ENCODE data around the gene SEMA3F.
A peak's percentile ranks its signal among the peaks of the same experiment; 100 is the strongest.
"Not testable (repeated sequence)": the region's sequence is repeated elsewhere in the genome, so short reads cannot be mapped to it uniquely, and the experiment has no call there.

SEMA3F gene

DNA sequence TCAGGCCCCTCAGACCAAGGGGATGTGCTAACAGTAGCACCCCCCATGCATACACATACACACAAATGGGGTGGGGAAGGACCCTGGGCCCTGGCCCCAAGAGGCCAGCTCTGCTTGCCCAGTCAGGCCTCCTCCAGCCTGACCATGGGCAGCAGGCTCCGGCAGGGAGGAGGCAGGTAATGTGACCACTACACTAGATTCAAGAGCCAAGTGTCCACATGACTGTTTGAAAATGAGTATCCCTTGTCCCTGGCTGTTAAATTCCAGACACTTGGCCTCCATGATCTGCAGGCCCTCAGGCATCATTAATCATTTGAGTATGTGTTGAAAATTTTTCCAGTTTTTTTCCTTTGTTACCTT, 67.0 kb downstream of the SEMA3F start:
- TF ChIP-seq, protein P1, sequence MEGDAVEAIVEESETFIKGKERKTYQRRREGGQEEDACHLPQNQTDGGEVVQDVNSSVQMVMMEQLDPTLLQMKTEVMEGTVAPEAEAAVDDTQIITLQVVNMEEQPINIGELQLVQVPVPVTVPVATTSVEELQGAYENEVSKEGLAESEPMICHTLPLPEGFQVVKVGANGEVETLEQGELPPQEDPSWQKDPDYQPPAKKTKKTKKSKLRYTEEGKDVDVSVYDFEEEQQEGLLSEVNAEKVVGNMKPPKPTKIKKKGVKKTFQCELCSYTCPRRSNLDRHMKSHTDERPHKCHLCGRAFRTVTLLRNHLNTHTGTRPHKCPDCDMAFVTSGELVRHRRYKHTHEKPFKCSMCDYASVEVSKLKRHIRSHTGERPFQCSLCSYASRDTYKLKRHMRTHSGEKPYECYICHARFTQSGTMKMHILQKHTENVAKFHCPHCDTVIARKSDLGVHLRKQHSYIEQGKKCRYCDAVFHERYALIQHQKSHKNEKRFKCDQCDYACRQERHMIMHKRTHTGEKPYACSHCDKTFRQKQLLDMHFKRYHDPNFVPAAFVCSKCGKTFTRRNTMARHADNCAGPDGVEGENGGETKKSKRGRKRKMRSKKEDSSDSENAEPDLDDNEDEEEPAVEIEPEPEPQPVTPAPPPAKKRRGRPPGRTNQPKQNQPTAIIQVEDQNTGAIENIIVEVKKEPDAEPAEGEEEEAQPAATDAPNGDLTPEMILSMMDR (IDR thresholded peaks at IDR 0.05; ENCODE audit: insufficient read depth, low read depth, low read length, missing control alignments): no peak
- no peak for DNase-seq (ENCODE audit: low read depth)
- no peak overlapping the region for H3K4me3 ChIP-seq (ENCODE audit: low read length)

DNA sequence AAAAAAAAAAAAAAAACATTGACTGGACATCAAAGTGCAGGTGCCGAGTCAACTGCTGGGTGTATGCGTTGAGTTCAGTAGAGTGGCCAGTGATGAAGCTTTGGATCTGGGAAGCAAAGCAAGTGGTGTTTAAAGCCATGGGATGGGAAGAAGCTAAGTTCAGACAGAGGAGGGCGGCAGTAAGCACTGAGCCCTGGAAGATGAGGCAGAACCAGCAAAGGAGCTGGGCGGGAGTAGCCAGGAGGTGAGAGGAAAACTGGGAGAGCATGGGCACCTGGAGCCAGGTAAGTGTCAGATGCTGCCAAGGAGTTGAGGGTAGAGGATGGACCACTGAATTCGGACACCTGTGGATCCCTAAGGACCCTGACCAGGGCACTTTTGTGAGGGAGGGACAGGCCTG, 69.5 kb downstream of the SEMA3F start:
- no peak for DNase-seq (ENCODE audit: low read depth)
- no peak overlapping the region for H3K4me3 ChIP-seq (ENCODE audit: low read length)
- TF ChIP-seq, protein P1 (IDR thresholded peaks at IDR 0.05; ENCODE audit: insufficient read depth, low read depth, low read length, missing control alignments): no peak

DNA sequence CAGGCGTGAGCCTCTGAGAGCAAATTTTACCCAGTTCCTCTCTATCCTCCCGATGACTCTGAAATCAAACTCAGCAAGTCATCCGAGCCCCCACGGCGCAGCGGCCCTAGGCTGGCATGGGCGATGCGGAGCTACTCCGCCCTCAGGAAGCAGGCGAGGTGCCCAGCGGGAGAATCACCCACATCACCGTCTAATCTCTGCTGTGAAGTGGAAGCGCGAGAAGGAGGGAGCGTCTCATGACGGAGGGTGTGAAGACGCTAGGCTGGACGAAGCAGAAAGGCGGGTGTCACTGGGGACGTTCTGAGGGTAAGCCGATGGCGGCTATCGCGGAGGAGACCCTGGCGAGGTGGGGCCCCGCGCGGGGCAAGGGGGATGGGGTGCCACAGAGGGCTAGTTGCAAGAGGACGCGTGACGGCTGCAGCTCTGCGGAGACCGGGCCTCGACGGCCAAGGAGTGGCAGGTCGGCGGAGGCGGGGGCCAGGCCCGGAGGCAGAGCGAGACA, 71.8 kb downstream of the SEMA3F start:
- TF ChIP-seq, protein P1 (IDR thresholded peaks at IDR 0.05; ENCODE audit: insufficient read depth, low read depth, low read length, missing control alignments): no peak
- peak; percentile 66 for DNase-seq (ENCODE audit: low read depth)
- H3K4me3 ChIP-seq (ENCODE audit: low read length): peak overlapping the region; percentile 50

DNA sequence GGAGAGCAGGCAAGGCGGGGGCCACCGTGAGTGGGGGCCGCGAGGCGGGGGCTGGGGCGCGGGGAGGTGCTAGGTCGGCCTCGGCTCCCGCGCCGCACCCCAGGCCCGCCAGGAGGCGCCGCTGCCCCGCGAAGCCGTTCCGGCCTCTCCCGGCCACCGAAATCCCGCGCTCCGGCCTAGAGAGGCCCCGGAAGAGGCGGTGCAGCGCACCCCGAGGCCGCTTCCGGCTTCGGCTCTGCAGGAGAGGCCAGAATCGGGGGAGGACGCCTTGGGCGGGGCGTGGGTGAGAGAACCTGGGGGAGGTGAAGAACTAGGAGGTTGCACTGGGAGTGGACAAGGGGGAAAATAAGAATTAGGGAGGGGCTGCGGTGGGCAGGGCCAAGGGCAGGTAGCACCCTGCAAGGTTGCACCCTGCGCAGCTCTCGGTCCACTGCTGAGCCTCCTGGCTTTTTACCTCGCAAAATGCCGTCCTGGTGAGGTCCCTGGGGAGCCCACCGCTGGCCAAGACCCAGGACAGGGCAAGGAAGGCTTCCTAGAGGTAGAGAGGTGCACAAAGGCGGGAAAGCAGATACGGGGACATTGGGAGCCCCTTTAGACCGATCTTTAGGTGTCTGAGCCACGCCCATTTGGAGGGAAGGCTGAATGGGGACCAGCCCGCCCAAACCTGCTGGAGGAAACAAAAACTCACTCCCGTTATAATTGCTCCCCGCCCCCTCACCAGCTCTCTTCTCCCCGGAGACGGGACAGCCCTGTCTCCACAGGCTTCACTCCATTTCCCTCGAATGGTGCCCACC, 72.5 kb downstream of the SEMA3F start:
- TF ChIP-seq, protein P1 (IDR thresholded peaks at IDR 0.05; ENCODE audit: insufficient read depth, low read depth, low read length, missing control alignments): peak; percentile 26
- DNase-seq (ENCODE audit: low read depth): peak; percentile 94
- peak overlapping the region; percentile 71 for H3K4me3 ChIP-seq (ENCODE audit: low read length)

DNA sequence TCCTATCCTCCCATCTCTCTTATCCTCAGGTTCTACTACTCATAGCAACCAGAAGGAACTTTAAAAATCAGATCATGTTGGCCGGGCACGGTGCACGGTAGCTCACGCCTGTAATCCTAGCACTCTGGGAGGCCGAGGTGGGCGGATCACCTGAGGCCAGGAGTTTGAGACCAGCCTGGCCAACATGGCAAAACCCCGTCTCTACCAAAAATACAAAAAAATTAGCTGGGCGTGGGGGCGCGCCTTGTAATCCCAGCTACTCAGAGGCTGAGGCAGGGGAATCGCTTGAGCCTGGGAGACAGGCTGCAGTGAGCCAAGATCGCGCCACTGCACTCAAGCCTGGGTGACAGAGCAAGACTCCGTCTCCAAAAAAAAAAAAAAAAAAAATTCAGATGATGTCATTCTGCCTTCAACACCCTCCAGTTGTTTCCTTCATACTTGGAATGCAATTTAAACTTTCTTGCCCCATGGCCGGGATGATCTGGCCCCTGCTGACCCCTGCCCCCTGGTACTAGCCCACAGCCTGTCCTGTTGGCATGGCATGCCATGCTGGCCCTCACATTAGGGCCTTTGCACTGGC, 73.2 kb downstream of the SEMA3F start:
- DNase-seq (ENCODE audit: low read depth): not testable (repeated sequence)
- peak overlapping the region; percentile 71 for H3K4me3 ChIP-seq (ENCODE audit: low read length)

DNA sequence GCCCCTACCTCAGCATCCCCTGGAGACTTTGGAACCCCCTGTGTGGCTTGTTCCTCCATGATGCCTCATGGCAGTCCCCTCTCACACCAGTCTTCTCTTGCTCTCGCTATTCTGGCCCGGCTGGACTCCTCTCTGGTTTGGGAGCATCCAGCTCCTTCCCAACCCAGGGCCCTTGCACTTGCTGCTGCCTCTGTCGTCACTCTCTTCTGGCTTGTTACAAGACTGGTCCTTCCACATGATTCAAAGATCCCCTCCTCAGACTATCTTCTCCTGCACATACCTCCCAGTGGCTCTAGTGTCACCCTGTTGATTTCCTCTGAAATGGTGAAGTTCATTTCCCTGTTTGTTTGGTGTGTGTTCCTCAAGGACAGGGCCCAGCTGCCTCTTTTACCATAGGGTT, 74.4 kb downstream of the SEMA3F start:
- TF ChIP-seq, protein P1 (IDR thresholded peaks at IDR 0.05; ENCODE audit: insufficient read depth, low read depth, low read length, missing control alignments): no peak
- no peak for DNase-seq (ENCODE audit: low read depth)
- no peak overlapping the region for H3K4me3 ChIP-seq (ENCODE audit: low read length)

DNA sequence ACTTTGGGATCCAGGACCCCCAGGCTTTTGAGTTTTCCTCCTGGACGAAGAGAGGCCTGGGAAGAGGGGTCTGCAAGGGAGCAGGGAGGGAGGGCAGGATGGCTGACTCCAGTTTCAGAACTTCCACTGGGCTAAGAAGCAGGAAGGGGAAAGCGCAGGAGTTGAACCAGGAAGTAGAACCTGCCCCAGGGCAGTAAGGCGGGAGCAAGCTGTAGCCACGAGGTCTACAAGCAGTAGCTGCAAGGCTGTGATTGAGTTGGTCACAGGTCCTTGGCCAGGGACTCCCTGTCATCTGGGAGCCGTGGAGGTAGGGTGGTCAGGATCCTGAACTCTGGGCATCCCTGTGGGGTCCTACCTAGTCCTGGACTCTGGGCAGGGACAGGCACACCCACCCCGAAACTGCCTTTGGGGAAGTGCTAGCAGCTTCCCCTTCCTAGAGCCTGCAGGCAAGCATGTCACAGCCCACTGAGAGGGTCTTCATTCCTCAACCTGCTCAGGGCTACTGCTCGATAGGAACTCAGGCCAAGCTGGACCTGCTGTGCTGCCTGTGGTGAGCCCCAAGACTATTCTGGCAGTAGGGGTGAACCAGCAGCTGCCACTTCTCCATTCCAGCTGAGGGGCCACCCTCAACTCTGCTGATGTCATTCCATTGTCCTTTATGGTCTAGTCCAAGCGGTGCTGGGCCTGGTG, 75.1 kb downstream of the SEMA3F start:
- DNase-seq (ENCODE audit: low read depth): no peak
- no peak overlapping the region for H3K4me3 ChIP-seq (ENCODE audit: low read length)
- TF ChIP-seq, protein P1 (IDR thresholded peaks at IDR 0.05; ENCODE audit: insufficient read depth, low read depth, low read length, missing control alignments): no peak

Data from epithelial cell of esophagus (primary cell).